HG03064 (cell line): ENCODE results near the gene CTAGE15.
A peak's percentile ranks its signal among the peaks of the same experiment; 100 is the strongest.
"Not testable (repeated sequence)": the region's sequence is repeated elsewhere in the genome, so short reads cannot be mapped to it uniquely, and the experiment has no call there.

Experiments used
- ATAC-seq: cut with Tn5 transposase; IDR thresholded peaks from one replicate; pipeline ENCODE4 v1.9.1; 2021; ENCODE audit warnings: low read depth; ENCODE audit not compliant: unreplicated experiment

The CTAGE15 gene, protein sequence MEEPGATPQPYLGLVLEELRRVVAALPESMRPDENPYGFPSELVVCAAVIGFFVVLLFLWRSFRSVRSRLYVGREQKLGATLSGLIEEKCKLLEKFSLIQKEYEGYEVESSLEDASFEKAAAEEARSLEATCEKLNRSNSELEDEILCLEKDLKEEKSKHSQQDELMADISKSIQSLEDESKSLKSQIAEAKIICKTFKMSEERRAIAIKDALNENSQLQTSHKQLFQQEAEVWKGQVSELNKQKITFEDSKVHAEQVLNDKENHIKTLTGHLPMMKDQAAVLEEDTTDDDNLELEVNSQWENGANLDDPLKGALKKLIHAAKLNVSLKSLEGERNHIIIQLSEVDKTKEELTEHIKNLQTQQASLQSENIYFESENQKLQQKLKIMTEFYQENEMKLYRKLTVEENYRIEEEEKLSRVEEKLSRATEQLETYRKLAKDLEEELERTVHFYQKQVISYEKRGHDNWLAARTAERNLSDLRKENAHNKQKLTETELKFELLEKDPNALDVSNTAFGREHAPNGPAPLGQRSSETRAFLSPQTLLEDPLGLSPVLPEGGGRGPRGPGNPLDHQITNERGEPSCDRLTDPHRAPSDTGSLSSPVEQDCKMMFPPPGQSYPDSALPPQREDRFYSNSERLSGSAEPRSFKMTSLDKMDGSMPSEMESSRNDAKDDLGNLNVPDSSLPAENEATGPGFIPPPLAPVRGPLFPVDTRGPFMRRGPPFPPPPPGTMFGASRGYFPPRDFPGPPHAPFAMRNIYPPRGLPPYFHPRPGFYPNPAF

DNA sequence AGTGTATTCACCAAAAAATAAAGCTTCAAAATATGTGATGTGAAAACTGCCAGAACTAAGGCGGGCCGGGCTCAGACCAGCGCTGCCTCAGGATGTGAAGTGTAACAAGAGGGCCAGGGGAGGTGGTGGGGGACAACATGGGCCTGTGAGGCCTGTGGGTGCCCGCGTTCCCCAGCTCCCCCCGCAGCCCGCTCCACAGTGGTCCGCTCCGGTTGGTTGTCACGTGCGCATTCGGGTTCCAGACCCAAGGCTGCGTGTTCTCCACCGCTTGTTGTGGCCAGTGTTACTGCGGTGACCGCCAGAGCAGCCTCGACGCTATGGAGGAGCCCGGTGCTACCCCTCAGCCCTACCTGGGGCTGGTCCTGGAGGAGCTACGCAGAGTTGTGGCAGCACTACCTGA, at the start of gene CTAGE15:
TSS of gene CTAGE15 (plus strand) at position 301 of the 400 bp plus-strand sequence. CDS start at position 318, 17 bp downstream.
- ATAC-seq: not testable (repeated sequence)

DNA sequence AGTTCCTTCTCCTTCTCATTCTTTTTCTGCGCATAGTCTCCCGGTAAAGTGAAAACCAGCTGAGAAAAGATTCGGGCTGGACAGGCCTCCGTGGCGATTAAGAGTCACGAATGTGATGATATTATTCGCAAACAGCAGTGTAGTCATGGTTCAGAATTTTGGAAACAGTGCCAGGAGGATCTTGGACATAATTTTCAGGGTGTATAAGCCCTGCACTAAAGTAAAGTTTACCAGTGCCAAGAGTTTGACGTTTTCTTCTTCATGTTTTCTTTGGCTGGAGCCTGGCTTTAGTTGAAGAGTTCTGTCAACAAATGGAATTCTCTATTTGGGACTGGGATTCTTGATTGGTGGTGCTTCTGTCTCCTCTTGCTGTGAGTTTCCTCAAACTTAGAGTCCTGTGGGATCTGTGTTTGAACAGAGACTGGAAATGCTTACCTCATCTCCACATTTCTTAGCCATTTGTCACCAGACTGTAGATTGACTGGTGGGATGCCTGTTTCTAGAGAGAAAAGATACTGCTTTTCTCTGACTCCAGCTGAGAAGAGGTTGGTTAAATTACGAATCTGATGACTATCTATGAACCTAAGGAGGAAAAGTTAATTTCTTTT, 49.2 kb upstream of the CTAGE15 start:
- not testable (repeated sequence) for ATAC-seq

DNA sequence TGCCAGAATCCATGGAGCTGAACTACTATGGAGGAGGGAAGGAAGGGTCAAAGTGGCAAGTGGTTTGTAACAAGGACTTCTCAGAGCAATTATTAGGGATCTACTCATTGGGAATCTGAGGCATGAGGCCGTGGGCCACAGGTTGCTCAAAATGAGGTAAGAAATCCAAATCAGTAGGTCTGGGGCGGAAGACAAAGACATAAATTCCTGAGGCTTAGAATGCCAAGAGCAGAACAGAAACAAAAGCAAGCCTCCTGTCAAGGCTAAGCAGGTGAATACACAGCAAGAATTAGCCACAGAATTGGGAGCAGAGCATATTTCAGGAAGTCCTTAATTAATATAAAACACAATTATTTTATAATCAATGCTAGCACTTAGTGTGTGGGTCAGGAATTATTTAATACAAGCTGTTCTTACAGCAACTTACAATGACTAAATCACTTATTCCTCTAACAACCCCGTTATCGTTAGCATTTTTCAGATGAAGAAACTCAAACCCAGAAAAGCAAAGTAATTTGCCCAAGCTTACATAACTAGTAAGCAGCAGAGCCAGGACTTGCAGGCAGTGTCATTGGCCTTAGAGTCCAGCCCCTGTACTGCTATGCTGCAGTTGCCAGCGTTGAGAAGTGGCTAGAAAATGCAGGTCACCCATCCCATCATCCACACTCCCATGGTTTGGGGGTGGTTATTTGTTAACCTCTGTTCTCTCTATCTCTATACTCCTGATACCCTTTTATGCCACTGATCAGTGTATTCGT, 40.3 kb upstream of the CTAGE15 start:
- not testable (repeated sequence) for ATAC-seq

DNA sequence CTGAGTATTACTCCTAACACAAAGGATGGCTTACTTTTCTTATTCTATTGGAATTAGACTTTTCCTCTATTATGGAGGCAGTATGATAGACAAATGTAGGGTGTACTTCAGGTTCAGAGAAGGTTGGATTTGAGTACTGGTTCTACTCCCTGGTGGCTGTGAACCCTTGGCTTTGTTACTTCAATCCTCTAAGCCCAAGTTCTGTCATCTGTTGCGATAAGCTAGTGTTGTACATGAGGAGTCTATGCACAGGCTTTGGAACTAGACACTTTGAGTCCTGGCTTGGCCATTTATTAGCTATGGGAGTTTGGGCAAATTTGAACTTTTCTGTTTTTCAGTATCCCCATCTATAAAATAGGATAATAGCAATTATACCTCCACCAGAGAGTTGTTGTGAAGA, 39.7 kb upstream of the CTAGE15 start:
- not testable (repeated sequence) for ATAC-seq

DNA sequence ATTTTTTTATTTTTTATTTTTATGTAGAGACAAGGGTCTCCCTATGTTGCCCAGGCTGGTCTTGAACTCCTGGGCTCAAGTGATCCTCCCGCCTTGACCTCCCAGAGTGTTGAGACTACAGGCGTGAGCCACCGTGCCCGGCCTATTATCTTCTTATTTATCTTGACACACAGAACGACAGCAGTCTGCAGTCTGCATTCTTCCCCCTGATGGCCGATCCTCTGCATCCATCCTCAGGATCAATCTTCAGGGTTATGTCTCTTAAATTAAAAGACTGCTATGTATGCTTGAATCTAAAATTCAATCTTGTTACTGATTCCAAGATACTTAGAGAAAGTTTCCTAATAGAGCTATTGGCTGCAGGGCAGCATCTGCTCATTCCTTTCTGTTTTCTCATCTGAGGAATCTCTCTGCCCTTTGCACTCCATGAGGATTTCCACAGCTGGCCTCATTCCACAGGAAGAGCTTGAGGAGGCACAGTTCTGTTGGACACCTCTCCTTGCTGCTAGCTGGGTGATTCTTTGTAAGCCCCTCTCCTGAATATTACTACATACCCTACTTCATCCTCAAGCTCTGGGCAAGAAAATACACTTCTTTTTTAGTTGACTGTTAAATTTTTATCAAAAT, 38.3 kb upstream of the CTAGE15 start:
- not testable (repeated sequence) for ATAC-seq

DNA sequence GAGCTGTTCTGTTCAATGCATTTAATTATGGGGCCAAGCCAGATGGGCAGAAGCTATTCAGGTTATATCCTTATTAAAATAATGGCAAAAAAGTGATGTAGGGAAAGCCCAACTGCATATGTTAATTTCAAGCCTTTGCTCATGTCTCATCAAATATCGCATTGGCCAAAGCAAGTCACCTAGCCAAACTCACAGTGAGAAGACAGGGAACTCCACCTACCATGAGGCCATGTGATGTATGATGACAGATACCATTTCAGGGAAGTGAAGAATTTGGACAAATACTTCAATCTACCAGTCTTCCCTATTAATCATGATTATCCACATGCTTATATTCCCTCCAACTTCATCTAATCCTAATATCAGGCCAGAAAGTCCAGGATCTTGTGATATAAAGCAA, 35.2 kb upstream of the CTAGE15 start:
- not testable (repeated sequence) for ATAC-seq

DNA sequence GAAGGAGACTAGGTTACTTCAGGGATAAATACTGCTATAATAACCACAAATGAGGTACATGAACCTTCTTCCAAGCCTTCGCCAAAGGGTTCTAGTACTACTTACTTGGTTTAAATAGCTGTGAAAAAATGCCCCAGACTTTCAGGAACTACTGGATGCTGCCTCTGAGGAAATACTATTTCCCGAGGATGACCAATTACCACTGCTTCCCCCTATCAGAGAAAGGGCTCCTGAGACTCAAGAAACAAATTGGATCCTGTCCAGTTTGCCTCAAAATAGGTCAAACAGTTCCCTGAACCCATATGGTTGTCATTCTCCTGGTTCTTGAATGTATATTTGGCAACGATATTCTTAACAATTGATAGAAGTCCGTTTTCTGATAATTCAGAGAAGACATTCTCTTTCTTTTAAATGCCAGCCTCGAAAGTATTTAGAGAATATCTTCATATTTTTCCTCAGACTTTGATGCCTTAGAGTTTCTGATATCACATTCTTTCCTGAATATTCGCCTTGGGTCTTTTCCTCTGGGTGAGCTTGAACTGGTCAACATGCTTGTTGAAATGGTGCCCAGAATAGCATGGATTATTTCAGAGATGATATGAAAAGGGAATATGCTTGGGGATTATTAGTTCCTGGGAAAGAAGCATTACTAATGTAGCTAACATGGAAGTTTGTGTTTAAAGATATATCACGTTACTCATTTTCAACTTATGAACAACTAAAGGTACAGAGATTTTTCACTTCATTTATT, 28.1 kb upstream of the CTAGE15 start:
- ATAC-seq: not testable (repeated sequence)

DNA sequence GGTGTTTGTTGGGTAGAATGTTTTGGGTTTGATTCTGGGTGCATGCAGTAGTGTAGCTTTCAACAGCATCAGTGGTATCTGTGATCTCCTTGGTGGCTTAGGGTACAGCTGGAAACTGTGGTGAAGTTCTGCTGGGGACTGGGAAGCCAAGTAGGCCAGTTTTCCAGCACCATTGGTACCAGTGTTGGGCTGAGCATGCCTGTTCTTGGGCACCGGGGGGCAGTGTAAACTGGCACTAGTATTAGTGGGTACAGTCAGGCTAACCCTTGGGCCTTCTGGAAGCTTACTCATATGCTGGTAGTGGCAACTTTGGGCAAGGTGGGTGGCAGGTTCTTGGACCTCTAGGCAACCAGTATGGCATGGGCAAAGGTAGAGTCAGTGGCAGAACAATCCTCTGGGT, 15.6 kb upstream of the CTAGE15 start:
- ATAC-seq: not testable (repeated sequence)

DNA sequence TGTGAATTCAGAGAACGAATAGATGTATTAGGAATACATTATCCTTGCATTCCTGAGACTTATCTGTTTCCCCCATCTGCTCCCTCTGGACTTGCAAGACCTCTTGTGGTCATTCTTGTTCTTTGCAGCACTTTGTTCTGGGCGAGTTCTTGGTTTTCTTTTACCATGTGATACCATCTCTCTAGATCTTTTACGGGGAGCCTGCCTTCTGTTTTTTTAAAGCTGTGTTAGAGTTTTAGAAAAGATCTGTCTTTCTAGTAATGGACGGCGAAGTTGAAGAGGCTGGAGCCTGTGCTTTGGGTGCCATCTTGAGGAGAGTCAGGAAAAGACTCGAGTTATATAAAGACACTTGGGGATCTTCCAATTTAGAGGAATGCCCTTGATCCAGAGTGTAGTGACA, 8.3 kb upstream of the CTAGE15 start:
- peak; percentile 77 for ATAC-seq

DNA sequence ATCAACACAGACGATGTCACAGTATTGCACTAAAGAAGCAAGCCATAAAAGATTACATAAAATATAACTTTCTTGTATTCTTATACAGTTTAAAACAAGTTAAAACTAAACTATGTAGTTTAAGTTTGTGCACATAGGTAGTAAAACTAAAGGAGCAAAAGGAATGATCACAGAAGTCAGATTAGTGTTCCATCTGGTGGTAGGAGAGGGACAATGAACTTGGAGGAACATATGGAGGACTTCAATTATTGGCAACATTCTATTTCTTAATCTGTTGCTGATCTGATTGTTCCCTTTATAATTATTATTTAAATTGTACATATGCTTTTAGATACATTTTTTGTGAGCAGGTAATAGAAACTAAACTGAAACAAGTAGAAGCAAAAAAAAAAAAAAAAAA, 5.6 kb upstream of the CTAGE15 start:
- ATAC-seq: not testable (repeated sequence)

DNA sequence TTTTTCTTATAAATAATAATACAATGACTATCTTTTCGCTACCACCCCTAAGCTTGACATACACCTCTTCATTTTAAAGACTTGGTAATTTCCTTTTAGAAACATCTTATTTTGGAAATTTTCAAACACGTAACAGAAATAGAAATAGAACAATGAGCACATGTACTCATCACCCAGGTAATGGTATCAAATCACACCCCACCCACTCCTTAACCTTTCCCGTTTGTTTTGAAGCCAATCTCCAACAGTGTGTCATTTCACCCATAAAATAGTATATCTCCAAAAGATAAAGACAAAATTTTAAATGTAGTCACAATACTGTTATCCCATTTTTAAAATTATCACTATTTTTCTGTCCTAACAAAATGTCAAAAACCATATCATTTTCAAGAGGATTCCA, 16.6 kb downstream of the CTAGE15 start:
- not testable (repeated sequence) for ATAC-seq

DNA sequence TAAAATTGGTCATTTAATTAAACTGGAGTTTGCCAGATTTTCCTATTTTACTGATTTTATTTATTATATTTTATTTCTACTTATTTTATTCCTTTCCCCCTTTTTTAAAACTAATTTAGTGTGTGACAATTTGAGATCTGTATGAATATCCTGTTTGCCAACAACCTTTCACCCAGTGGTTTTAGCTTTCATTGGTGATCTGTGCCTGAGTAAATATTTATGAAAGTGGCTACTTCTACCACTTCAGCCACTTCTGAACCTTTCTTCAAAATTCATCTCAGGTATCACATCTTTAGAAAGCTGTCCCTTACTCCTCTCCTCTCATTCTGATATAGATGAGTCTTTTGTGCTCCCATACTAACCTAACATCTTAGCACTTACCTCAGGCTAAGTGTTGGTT, 18.3 kb downstream of the CTAGE15 start:
- ATAC-seq: not testable (repeated sequence)

DNA sequence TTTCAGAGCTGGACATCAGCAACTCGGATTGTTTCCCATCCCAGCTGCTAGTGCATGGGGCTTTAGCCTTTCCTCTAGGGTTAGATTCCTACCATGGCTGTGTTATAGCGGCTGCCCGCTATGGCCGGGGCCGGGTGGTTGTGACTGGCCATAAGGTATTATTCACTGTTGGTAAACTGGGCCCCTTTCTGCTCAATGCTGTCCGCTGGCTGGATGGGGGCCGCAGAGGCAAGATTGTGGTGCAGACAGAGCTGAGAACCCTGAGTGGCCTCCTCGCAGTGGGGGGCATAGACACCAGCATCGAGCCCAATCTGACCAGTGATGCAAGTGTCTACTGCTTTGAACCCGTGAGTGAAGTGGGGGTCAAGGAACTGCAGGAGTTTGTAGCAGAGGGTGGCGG, 26.5 kb downstream of the CTAGE15 start:
- not testable (repeated sequence) for ATAC-seq

DNA sequence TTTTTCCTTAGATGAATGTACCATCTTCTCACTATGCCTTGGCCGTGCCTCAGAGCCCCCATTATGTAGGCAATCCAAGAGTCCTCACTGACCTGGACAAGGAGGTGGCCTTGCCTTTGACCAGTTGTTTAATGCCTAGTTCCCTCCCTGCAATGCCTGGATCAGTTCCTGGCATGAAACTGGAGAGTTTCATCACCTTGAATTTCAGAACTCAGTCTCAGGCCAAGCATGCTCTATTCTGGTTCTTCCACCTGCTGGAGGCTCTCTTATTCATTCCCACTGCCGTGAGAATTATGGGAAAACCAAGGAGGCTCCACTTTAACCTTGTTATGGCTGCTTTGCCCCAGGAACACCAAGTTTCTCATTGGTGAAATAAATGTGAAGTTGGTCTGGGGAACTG, 31.9 kb downstream of the CTAGE15 start:
- not testable (repeated sequence) for ATAC-seq

DNA sequence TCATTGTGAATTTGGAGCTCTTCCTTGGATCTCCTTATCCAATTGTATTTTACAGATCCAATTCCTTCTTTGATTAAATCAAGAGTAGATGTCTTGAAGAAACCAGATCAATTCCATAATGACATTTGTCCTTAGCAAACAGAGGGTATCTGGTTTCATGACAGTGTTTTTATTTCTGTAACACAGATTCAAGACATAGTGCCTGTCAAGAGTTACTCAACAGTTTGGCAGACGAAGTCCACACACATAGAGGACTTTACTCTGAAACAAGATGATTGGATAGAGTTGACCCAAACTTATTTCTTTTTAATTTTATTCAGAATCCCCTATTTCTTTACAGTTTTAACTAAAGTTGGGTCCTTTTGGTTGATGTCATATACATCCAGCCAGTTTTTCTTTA, 34.5 kb downstream of the CTAGE15 start:
- not testable (repeated sequence) for ATAC-seq

DNA sequence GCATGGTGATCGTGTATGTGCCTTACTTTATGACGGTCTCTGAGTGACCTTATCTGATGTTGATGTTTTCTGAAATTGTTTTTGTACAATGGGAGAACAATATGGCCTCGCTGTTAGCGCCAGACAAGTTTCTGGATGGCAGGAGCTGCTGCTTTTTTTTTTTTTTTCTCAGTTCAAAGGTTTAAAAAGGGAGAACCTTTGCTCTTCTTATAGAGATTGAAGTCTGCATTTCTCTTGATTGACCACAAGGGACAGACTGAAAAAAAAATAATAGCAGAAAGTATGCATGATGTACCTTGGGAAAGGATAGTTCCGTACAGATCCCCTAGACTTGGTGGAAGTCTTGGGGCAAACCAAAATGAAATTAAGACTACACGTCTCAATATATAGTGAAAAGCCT, 43.9 kb downstream of the CTAGE15 start:
- not testable (repeated sequence) for ATAC-seq

DNA sequence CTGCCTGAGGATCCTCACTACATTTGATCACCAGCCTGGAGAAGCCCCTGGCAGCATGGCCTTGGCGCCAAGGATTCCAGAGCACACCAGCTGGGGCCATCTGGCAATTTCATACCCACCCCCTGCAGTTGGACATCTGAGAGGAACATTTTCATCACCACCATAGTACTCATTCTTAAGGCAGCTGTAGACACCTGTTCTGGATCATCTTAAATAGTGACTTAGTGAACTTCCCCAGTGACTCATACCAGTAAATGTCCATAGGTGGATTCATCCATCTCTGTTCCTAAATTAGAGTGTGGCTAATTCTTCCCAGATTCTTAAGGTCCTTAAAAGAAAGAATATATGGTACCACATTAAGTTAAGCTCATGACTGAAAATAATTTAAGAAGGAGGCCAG, 45.6 kb downstream of the CTAGE15 start:
- ATAC-seq: not testable (repeated sequence)

DNA sequence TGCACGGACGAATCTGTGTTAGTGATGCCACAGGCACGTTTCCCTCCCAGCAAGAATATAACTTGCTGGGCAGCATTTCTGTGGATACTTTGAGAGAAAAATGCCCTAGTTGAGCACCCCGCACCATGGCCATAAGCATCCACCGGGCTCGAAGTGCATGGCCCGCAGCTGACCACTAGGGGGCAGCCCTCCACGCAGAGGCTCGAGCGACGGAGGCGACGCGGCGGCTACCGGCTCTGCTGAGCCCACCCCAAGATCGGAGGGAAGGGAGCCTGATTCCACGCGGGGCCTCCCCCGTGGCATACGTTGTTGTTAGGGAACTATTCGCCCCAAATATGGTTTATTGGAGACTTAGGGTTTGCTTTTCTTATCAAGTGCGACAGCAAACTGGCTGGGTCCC, 48.5 kb downstream of the CTAGE15 start:
- ATAC-seq: peak; percentile 34

DNA sequence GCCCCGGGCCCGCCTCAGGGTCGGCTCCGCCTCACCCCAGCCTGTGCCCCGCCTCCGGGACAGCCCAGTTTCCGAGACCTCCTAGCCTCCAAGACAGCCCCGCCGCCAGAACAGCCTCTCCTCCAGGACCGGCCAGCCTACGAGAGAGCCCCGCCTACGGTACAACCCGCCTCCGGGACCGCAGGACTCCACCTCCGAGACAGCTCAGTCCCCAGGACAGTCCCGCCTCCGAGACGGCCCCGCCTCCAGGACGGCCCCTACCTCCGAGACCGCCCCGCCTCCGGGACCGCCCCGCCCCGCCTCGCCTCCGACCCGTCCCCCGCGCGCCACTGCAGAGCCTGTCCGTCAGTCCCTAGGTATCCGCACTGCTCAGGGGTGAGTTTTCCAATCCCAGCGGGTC, 49.0 kb downstream of the CTAGE15 start, which contains the start of gene TCAF2:
TSS of gene TCAF2 (plus strand) at position 329 of the 400 bp plus-strand sequence.
- ATAC-seq: peak; percentile 85
